WTC11 (cell line): Measurements from ENCODE around the gene MTMR4. TPM values are rescaled to one million over a fixed set of nuclear protein-coding genes. Genes with fewer than 3 reads are reported as not detected.

Experiments
- ATAC-seq: fragments of 200-7000 bp; cut with Tn5 transposase; 2 replicates; pipeline ENCODE4 v1.10.0; 2021; ENCODE audit warnings: mild to moderate bottlenecking, moderate library complexity
- CTCF ChIA-PET: fragments of 300-600 bp; sonication (Branson Sonifier 250); formaldehyde crosslinking; loops from one replicate; lab custom pipeline; 2021; ENCODE audit warnings: antibody characterized with exemption; lab: Charles Lee
- POLR2A ChIA-PET: fragments of 350-600 bp; sonication (Branson Sonifier 250); formaldehyde crosslinking; loops from one replicate; lab custom pipeline; 2021; ENCODE audit warnings: antibody characterized with exemption; lab: Charles Lee
- DNase-seq: peaks from one replicate; pipeline ENCODE4 v3.0.0; 2021; ENCODE audit warnings: low spot score
- H3K27ac Mint-ChIP-seq: 2 replicates; pipeline ENCODE4 v1.8.0; 2021; ENCODE audit warnings: mixed read lengths
- H3K27me3 Mint-ChIP-seq: 2 replicates; pipeline ENCODE4 v1.8.0; 2021; ENCODE audit warnings: low read depth, mild to moderate bottlenecking, moderate library complexity, mixed read lengths
- H3K36me3 Mint-ChIP-seq: 2 replicates; pipeline ENCODE4 v1.8.0; 2021; ENCODE audit warnings: mixed read lengths
- H3K4me1 Mint-ChIP-seq: 2 replicates; pipeline ENCODE4 v1.8.0; 2022; ENCODE audit warnings: mixed read lengths
- H3K4me3 Mint-ChIP-seq: 2 replicates; pipeline ENCODE4 v1.8.0; 2021; ENCODE audit warnings: mild to moderate bottlenecking, moderate library complexity, mixed read lengths
- H3K9me3 Mint-ChIP-seq: 2 replicates; pipeline ENCODE4 v1.8.0; 2021; ENCODE audit warnings: mixed read lengths
- ATF2 ChIP-seq: sonication (generic); formaldehyde crosslinking; IDR thresholded peaks from 2 replicates; pipeline ENCODE4 v1.8.1; 2022; ENCODE audit warnings: low read depth, missing genetic modification reagents, borderline replicate concordance
- CDX4 ChIP-seq: fragments of 250-450 bp; sonication (Bioruptor Pico); IDR thresholded peaks from 2 replicates; pipeline ENCODE4 v1.9.0; 2021; ENCODE audit warnings: moderate library complexity, mild to moderate bottlenecking, inconsistent platforms, borderline replicate concordance
- CREM ChIP-seq: sonication (generic); formaldehyde crosslinking; IDR thresholded peaks from 2 replicates; pipeline ENCODE4 v1.8.1; 2022; ENCODE audit warnings: mild to moderate bottlenecking, missing genetic modification reagents, moderate library complexity
- ELF4 ChIP-seq: sonication (generic); formaldehyde crosslinking; IDR thresholded peaks from 2 replicates; pipeline ENCODE4 v1.8.1; 2022; ENCODE audit warnings: low read depth, mild to moderate bottlenecking, moderate library complexity, missing genetic modification reagents
- FOXJ3 ChIP-seq: sonication (generic); formaldehyde crosslinking; IDR thresholded peaks from 2 replicates; pipeline ENCODE4 v1.9.0; 2021; ENCODE audit warnings: missing genetic modification reagents, mild to moderate bottlenecking, borderline replicate concordance
- FOXP1 ChIP-seq: sonication (generic); formaldehyde crosslinking; IDR thresholded peaks from 2 replicates; pipeline ENCODE4 v1.8.0; 2022; ENCODE audit warnings: missing genetic modification reagents, mild to moderate bottlenecking, moderate library complexity, borderline replicate concordance
- GRHL2 ChIP-seq: fragments of 250-450 bp; sonication (Bioruptor Pico); IDR thresholded peaks from 2 replicates; pipeline ENCODE4 v1.8.0; 2022; ENCODE audit warnings: mild to moderate bottlenecking, moderate library complexity; ENCODE audit not compliant: insufficient replicate concordance, severe bottlenecking
- NR2C2 ChIP-seq: sonication (generic); formaldehyde crosslinking; IDR thresholded peaks from 2 replicates; pipeline ENCODE4 v1.8.0; 2022; ENCODE audit warnings: mild to moderate bottlenecking, missing genetic modification reagents
- USF1 ChIP-seq: sonication (generic); formaldehyde crosslinking; IDR thresholded peaks from 2 replicates; pipeline ENCODE4 v1.8.0; 2022; ENCODE audit warnings: mild to moderate bottlenecking, missing genetic modification reagents
- USF2 ChIP-seq: sonication (generic); formaldehyde crosslinking; IDR thresholded peaks from 2 replicates; pipeline ENCODE4 v1.8.1; 2023; ENCODE audit warnings: mild to moderate bottlenecking, missing genetic modification reagents, moderate library complexity
- ZNF317 ChIP-seq: sonication (generic); formaldehyde crosslinking; IDR thresholded peaks from 2 replicates; pipeline ENCODE4 v1.8.1; 2023; ENCODE audit warnings: low read depth, mild to moderate bottlenecking, moderate library complexity, missing genetic modification reagents, borderline replicate concordance
- total RNA-seq: library from RNA; stranded (reverse); gene quantifications from 3 replicates; pipeline ENCODE4 v1.2.3, GENCODE V29; 2021
- TF ChIP-seq, protein P1 (sequence below): sonication (generic); formaldehyde crosslinking; IDR thresholded peaks from 2 replicates; pipeline ENCODE4 v1.8.0; 2022; ENCODE audit warnings: mild to moderate bottlenecking, missing genetic modification reagents
- TF ChIP-seq, protein P2 (sequence below): fragments of 250-450 bp; sonication (Bioruptor Pico); IDR thresholded peaks from 2 replicates; pipeline ENCODE4 v2.1.2; 2022; ENCODE audit warnings: mild to moderate bottlenecking, moderate library complexity
- TF ChIP-seq, protein P3 (sequence below): fragments of 250-450 bp; sonication (Bioruptor Pico); IDR thresholded peaks from 2 replicates; pipeline ENCODE4 v1.9.0; 2021; ENCODE audit warnings: mild to moderate bottlenecking
- TF ChIP-seq, protein P4 (sequence below): fragments of 250-450 bp; sonication (Bioruptor Pico); IDR thresholded peaks from 2 replicates; pipeline ENCODE4 v1.8.0; 2021; ENCODE audit warnings: mild to moderate bottlenecking
- TF ChIP-seq, protein P5 (sequence below): sonication (generic); formaldehyde crosslinking; IDR thresholded peaks from 2 replicates; pipeline ENCODE4 v1.8.1; 2022; ENCODE audit warnings: mild to moderate bottlenecking, moderate library complexity, missing genetic modification reagents
- TF ChIP-seq, protein P6 (sequence below): sonication (generic); formaldehyde crosslinking; conservative IDR thresholded peaks from 2 replicates; pipeline ENCODE4 v1.8.1; 2022; ENCODE audit warnings: mild to moderate bottlenecking, missing genetic modification reagents
- TF ChIP-seq, protein P7 (sequence below): sonication (generic); formaldehyde crosslinking; IDR thresholded peaks from 2 replicates; pipeline ENCODE4 v1.8.1; 2022; ENCODE audit warnings: low read depth, mild to moderate bottlenecking, moderate library complexity, missing genetic modification reagents, borderline replicate concordance

MTMR4 gene
- total RNA-seq, 1 experiment from 2014 or later: 30.8 TPM

DNA sequence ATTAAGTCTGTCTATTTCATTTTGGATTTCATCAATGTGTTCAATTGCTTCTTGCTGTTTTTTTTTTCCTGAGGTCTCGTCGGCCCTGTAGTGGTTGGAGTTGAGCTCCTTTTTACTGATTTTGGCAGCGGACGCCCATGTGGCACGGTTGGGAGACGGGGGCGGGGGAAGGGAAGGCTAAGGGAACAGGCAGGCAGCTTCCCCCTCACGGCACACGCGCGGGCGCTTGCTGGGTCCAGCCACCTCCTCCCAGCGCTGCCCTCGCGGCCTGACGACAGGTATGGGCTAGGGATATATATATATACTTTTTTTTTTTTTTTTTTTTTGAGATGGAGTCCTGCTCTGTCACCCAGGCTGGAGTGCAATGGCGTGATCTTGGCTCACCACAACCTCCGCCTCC is 37.6 kb downstream of the MTMR4 start (continued):
- TF ChIP-seq ATF2: no peak
- TF ChIP-seq, protein P1, sequence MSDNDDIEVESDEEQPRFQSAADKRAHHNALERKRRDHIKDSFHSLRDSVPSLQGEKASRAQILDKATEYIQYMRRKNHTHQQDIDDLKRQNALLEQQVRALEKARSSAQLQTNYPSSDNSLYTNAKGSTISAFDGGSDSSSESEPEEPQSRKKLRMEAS: no peak
- TF ChIP-seq, all 79 proteins: peak for 0

DNA sequence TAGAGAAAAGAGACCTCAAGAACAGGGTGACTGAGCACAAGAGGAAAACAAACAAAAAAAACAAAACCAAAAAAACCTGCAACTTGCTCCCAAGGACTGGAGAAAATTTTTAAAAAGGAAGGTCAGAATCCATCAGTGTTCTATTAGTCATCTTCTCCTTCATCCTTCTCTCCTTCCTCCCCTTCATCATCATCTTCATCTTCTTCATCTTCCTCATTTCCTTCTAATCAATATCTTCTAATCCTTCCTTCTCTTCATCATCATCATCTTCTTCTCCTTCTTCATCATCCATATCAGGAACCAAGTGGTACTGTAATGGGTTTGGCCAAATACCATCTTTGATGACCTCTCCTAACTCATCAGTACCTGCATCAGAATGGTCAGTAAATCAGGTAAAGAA is 38.5 kb downstream of the MTMR4 start:
- Mint-ChIP-seq H3K27me3 (no peaks in the 10 kb centered on the region; the same call in 1 of the 2 replicates), H3K36me3 (no peaks in the 10 kb centered on the region), H3K4me3 (no peak overlapping the region), H3K27ac (no peak overlapping the region), H3K4me1 (no peaks in the 10 kb centered on the region), H3K9me3 (no peaks in the 10 kb centered on the region)
- TF ChIP-seq FOXJ3 (CRISPR knock-in tag) (no peak), USF2 (CRISPR knock-in tag) (no peak)
- TF ChIP-seq, protein P2, sequence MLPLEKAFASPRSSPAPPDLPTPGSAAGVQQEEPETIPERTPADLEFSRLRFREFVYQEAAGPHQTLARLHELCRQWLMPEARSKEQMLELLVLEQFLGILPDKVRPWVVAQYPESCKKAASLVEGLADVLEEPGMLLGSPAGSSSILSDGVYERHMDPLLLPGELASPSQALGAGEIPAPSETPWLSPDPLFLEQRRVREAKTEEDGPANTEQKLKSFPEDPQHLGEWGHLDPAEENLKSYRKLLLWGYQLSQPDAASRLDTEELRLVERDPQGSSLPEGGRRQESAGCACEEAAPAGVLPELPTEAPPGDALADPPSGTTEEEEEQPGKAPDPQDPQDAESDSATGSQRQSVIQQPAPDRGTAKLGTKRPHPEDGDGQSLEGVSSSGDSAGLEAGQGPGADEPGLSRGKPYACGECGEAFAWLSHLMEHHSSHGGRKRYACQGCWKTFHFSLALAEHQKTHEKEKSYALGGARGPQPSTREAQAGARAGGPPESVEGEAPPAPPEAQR: no peak
- TF ChIP-seq, protein P3, sequence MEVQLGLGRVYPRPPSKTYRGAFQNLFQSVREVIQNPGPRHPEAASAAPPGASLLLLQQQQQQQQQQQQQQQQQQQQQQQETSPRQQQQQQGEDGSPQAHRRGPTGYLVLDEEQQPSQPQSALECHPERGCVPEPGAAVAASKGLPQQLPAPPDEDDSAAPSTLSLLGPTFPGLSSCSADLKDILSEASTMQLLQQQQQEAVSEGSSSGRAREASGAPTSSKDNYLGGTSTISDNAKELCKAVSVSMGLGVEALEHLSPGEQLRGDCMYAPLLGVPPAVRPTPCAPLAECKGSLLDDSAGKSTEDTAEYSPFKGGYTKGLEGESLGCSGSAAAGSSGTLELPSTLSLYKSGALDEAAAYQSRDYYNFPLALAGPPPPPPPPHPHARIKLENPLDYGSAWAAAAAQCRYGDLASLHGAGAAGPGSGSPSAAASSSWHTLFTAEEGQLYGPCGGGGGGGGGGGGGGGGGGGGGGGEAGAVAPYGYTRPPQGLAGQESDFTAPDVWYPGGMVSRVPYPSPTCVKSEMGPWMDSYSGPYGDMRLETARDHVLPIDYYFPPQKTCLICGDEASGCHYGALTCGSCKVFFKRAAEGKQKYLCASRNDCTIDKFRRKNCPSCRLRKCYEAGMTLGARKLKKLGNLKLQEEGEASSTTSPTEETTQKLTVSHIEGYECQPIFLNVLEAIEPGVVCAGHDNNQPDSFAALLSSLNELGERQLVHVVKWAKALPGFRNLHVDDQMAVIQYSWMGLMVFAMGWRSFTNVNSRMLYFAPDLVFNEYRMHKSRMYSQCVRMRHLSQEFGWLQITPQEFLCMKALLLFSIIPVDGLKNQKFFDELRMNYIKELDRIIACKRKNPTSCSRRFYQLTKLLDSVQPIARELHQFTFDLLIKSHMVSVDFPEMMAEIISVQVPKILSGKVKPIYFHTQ (CRISPR knock-in tag): no peak
- no peak for ATAC-seq
- POLR2A ChIA-PET: no interaction called here
- DNase-seq: no peak
- CTCF ChIA-PET: interaction anchor here (1.1 kb wide), 2 partner anchors 12 to 257 kb away, joined by 3 to 4 read pairs; partner anchors contain the start of genes HSF5 and MKS1

- Mint-ChIP-seq H3K4me3 (no peak overlapping the region), H3K27ac (no peak overlapping the region), H3K9me3 (no peaks in the 10 kb centered on the region), H3K4me1 (no peaks in the 10 kb centered on the region), H3K36me3 (no peaks in the 10 kb centered on the region), H3K27me3 (peaks cover 5% of the 10 kb centered on the region; the same call in 1 of the 2 replicates)
- CTCF ChIA-PET: no interaction called here
- DNase-seq: no peak
- no peak for ATAC-seq
- POLR2A ChIA-PET: no interaction called here
- TF ChIP-seq ELF4 (CRISPR knock-in tag) (no peak), CDX4 (CRISPR knock-in tag) (no peak), CREM (no peak), FOXP1 (CRISPR knock-in tag) (no peak), USF1 (CRISPR knock-in tag) (no peak), ZNF317 (CRISPR knock-in tag) (no peak), GRHL2 (CRISPR knock-in tag) (no peak), NR2C2 (CRISPR knock-in tag) (no peak)
- TF ChIP-seq, protein P4, sequence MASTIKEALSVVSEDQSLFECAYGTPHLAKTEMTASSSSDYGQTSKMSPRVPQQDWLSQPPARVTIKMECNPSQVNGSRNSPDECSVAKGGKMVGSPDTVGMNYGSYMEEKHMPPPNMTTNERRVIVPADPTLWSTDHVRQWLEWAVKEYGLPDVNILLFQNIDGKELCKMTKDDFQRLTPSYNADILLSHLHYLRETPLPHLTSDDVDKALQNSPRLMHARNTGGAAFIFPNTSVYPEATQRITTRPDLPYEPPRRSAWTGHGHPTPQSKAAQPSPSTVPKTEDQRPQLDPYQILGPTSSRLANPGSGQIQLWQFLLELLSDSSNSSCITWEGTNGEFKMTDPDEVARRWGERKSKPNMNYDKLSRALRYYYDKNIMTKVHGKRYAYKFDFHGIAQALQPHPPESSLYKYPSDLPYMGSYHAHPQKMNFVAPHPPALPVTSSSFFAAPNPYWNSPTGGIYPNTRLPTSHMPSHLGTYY (CRISPR knock-in tag): no peak
- TF ChIP-seq, protein P5, sequence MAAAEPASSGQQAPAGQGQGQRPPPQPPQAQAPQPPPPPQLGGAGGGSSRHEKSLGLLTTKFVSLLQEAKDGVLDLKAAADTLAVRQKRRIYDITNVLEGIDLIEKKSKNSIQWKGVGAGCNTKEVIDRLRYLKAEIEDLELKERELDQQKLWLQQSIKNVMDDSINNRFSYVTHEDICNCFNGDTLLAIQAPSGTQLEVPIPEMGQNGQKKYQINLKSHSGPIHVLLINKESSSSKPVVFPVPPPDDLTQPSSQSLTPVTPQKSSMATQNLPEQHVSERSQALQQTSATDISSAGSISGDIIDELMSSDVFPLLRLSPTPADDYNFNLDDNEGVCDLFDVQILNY (CRISPR knock-in tag): no peak
- TF ChIP-seq, protein P6, sequence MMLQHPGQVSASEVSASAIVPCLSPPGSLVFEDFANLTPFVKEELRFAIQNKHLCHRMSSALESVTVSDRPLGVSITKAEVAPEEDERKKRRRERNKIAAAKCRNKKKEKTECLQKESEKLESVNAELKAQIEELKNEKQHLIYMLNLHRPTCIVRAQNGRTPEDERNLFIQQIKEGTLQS: no peak
- TF ChIP-seq, protein P7, sequence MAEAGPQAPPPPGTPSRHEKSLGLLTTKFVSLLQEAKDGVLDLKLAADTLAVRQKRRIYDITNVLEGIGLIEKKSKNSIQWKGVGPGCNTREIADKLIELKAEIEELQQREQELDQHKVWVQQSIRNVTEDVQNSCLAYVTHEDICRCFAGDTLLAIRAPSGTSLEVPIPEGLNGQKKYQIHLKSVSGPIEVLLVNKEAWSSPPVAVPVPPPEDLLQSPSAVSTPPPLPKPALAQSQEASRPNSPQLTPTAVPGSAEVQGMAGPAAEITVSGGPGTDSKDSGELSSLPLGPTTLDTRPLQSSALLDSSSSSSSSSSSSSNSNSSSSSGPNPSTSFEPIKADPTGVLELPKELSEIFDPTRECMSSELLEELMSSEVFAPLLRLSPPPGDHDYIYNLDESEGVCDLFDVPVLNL (CRISPR knock-in tag): no peak
Measured at GRCh38 chr17:58470356-58470755, 44.1 kb downstream of the MTMR4 start.
